RKO (cell line): Measurements from ENCODE around the gene TMEM205.
"Not testable (repeated sequence)": the region's sequence is repeated elsewhere in the genome, so short reads cannot be mapped to it uniquely, and the experiment has no call there.

Experiments used
- DNase-seq: peaks from one replicate; pipeline ENCODE4 v3.0.0-alpha.2; 2016; ENCODE audit warnings: low spot score

The TMEM205 gene

DNA sequence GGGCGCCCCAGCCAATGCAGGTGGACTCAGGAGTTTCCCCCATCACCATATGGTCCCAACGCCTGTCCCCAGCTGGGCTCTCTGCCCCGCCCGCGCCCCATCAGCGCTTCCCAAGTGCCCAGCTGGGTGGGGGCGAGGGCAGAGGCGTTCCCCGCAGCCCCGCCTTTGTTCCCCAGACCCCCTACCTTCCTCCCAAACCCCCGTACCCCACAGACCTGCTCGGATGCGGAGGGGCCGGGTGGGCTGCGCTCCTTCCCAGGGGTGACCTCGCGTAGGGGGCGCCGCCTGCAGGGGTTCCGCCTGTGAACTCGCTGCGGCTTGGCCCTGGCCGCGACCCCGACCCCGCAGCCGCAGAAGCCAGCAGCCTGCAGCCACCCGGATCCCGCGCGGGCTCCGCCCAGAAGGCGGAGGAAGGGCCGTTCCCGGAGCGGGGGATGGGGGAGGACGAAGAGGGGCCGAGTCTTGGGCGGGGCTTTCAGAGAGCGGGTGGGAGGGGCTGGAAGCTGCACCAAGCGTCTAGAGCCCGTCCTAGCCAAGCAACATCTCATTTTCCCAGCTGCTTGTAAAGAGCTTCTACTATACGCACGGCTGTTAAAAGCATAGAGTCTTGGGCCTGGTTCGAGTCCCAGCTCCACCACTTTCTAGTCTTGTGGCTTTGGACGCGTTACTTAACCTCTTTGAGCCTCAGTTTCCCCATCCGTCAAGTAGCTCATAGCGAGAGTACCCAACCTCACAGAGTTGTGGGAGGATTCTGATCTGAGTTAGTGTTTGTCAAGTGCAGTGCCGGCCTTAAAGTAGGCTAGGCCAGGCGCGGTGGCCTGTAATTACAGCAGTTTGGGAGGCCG, 6.6 kb downstream of the TMEM205 start, which contains the start of gene RAB3D:
Gene RAB3D (minus strand): TSS at position 404 of the 845 bp plus-strand sequence. CDS start 2,258 bp downstream, outside the sequence.
- DNase-seq = peak; percentile 92

GRCh38 chr19:11338569-11339253, 7.4 kb downstream of the TMEM205 start:
- DNase-seq = no peak

- DNase-seq = no peak
Observed at GRCh38 chr19:11338121-11338520, 7.9 kb downstream of the TMEM205 start.

GRCh38 chr19:11337080-11337479, 9.0 kb downstream of the TMEM205 start:
- DNase-seq = no peak

- DNase-seq = no peak
Observed at GRCh38 chr19:11335449-11336146, 10.5 kb downstream of the TMEM205 start.

DNA sequence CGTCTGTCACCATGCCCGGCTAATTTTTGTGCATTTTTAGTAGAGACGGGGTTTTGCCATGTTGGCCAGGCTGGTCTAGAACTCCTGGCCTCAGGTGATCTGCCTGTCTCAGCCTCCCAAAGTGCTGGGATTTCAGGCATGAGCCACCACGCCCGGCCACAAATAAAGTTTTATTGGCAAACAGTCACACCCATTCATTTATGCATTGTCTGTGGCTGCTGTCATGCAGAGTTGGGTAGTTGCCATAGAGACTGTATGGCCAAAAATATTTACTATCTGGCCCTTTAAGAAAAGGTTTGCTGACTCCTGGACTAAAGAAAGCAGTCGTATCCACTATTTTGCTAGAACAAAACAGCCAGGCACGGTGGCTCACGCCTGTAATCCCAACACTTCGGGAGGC, 12.2 kb downstream of the TMEM205 start:
- peak; percentile 58 for DNase-seq

- DNase-seq = no peak
Observed at GRCh38 chr19:11332822-11333221, 13.2 kb downstream of the TMEM205 start.

DNA sequence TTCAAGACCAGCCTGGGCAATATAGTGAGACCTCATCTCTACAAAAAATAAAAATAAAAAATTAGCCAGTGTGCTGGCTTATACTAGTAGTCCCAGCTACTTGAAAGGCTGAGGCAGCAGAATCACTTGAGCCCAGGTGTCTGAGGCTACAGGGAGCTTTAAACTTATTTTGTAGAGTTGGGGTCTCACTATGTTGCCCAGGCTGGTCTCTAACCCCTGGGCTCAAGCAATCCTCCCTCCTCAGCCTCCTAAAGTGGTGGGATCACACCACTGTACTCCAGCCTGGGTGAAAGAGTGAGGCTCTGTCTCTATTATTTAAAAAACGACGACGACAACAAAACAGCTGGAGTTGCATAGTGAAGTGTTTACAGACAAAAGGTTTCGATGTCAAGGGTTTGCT, 14.6 kb downstream of the TMEM205 start:
- no peak for DNase-seq

- DNase-seq = no peak
Observed at GRCh38 chr19:11330127-11330526, 15.9 kb downstream of the TMEM205 start.

- DNase-seq = no peak
Observed at GRCh38 chr19:11325544-11325943, 20.5 kb downstream of the TMEM205 start.

- DNase-seq = no peak
Observed at GRCh38 chr19:11324748-11325389, 21.2 kb downstream of the TMEM205 start.

- DNase-seq = no peak
Observed at GRCh38 chr19:11324079-11324661, 21.9 kb downstream of the TMEM205 start.

DNA sequence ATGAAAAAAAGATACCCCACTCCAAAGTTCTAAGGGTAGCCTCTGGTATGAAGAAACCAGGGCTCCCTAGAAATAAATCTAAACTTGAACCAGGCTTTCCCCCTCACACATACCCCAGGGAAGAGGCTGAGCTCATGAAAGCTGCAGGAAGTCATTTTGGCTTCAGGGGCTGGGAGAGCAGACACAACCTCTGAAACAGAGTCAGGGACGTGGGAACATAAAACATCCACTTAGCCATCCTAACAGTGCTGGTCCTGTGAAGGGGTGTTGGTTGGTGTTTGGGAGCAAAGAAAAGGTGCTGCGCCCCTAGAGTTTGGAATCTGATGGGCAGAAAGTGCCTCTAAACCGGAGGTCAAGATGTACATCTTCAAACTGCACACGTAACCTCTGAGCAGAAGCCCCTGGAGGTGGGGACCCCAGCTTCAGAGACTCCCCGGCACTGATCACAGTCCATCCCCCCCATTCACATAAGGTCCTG, 22.4 kb downstream of the TMEM205 start:
- no peak for DNase-seq

DNA sequence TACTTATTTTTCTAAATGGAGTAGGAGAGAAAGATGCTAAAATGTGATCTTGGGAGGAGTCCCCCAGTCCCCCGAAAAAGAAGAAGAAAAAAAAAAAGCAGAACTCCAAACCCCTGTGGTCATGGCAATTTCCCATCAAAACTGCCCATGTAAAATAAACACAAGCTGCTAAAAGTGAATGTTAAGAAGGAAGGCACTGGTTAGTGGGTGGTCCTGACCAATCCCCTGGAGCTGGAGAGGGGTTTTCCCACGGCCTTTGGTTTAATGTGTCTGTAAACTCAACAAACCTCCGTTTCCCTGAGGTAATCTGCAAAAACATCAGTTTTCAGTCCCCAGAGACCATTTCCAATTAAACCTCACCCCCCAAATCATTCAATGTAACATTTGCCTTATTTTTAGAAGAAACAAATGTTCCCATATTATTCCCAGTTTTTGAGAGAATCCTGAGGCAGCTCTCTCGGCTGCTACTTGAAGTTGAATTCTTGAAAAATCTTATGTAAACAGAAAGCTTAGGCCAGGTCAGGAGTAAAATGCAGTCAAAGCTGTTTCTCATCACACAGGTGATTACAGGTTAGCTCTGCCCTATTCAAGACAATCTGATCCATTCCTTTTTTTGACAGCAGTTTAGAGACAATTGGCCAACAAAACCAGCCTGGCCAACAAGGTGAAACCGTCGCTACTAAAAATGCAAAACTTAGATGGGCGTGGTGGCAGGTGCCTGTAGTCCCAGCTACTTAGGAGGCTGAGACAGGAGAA, 23.6 kb downstream of the TMEM205 start:
- no peak for DNase-seq

DNA sequence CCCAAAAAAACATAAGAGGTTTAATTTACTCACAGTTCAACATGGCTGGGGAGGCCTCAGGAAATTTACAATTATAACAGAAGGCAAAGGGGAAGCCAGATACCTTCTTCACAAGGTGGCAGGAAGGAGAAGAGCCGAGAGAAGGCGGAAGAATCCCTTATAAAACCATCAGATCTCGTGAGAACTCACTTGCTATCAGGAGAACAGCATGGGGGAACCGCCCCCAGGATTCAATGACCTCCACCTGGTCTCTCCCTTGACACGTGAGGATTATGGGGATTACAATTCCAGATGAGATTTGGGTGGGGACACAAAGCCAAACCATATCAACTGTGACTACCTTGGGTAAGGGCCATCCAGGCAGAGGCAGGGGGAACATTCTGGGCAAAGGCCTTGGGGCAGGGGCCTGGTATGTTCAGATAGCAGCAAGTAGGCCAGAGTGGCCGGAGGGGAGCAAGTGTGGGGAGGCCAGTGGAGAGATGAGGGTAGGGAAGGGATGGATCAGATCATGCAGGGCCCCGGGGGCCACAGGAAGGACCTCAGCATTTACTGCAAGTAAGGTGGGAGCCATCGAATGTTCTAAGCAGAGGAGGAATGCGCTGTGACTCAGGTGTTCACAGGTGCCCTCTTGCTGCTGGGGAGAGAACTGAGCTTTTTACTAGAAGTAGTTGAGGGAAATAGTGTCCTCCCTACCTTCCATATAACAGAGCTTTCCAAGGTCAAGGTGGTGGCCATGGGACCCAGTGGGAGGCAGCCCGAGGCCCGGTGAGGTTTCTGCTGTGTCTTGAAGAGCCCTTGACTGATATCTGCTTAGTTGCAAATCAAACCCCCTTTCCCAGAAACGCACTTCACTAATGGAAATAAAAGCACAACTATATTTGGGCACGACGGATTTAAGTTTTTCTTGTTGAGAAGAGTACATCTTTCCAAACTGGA, 24.6 kb downstream of the TMEM205 start:
- no peak for DNase-seq

- DNase-seq = not testable (repeated sequence)
Observed at GRCh38 chr19:11320278-11320995, 25.6 kb downstream of the TMEM205 start.

DNA sequence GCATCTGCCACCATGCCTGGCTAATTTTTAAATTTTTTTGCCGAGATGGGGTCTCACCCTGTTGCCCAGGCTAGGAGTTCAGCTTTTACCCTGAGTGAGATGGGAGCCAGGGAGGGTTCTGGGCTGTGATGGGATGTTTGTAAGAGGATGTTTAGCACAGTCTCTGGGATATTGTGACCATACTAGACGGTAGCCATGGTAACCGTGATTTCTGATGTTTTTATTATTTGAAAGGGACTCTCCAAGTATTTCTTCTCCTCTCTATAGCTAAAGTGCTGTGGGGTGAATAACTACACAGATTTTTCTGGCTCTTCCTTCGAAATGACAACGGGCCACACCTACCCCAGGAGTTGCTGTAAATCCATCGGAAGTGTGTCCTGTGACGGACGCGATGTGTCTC, 39.7 kb downstream of the TMEM205 start:
- DNase-seq = no peak

- no peak for DNase-seq
Observed at GRCh38 chr19:11304936-11305335, 41.1 kb downstream of the TMEM205 start.

- no peak for DNase-seq
Observed at GRCh38 chr19:11300811-11301120, 45.3 kb downstream of the TMEM205 start.
